GM19099 (cell line): ENCODE data around the gene PAWR.

Source experiments
- POLR2A ChIP-seq: IDR thresholded peaks from 3 replicates; pipeline ENCODE4 v1.6.1; 2011; ENCODE audit warnings: low read depth; ENCODE audit not compliant: insufficient read length; ENCODE audit errors: extremely low read depth

Gene PAWR

DNA sequence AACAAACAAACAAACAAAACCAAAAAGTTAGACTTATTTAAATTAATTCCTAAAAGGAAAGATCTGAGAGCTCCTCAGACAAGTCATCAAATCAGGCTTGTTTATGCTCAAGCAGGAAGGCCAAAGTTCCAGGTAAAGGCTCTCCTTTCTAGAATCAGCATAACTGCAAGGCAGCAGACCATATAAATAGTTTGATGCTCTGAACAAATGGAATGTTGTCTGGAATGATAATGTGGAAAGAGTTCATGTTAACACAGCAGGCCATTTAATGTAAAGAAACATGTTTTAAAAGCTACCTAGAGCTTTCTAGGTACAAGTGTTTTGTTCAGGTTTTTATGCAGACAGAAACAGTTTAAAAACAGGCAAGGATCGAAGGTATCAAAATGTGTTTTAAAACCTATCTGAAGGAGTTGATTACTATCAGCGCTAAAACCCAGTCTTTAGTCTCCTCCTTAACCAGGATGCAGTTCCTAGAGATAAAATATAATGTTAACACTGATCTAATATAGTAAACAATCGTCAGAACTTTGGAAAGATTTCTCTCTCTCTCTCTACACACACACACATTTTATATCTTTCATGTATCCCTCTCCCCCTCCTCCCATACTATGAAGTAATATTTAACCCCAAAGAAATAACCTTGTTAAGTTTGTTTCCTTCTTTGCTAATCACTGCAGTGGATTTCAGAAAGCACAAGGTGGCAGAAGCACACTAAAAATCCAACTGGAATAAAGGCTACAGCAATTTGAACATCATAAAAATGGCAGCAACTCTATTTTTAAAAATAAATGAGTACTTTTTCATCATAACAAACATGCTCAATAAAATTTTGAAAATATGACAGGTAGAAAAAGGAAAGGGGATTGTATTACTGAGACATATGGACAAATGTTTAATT lies 135.5 kb downstream of the PAWR start:
- no peak for TF ChIP-seq POLR2A

DNA sequence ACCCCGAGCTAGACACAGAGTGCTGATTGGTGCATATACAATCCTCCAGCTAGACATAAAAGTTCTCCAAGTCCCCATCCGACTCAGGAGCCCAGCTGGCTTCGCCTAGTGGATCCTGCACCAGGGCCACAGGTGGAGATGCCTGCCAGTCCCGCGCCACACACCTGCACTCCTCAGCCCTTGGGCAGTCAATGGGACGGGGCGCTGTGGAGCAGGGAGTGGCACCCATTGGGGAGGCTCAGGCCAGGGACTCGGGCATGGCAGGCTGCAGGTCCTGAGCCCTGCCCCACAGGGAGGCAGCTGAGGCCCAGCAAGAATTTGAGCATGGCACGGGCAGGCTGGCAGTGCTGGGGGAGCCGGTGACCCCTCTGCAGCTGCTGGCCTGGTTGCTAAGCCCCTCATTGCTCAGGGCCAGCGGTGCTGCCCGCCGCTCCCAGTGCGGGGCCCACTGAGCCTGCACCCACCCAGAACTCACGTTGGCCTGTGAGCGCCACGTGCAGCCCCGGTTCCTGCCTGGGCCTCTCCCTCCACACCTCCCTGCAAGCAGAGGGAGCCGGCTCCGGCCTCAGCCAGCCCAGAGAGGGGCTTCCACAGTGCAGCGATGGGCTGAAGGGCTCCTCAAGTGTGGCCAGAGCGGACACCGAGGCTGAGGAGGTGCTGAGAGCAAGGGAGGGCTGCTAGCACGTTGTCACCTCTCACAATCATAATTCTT lies 136.7 kb downstream of the PAWR start:
- TF ChIP-seq POLR2A = no peak

DNA sequence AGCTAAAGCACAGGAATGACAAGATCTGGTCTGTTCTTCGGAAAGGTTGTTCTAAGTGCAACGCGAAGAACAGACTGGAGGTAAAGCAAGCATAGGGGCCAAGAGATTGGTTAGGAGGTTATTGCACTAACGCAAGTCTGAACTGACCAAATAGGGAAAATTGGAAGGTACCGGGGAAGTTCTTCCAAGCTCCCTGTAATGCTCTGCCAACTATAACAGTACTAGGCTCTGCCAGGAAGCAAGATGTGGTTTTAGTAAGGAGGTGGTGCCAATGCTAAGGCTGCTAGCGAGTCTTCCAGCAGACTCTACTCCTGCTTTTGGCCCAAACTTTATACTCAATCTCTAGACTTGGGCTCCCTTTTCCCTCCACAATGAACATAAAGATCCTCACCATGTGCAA lies 138.6 kb downstream of the PAWR start:
- TF ChIP-seq POLR2A = no peak

DNA sequence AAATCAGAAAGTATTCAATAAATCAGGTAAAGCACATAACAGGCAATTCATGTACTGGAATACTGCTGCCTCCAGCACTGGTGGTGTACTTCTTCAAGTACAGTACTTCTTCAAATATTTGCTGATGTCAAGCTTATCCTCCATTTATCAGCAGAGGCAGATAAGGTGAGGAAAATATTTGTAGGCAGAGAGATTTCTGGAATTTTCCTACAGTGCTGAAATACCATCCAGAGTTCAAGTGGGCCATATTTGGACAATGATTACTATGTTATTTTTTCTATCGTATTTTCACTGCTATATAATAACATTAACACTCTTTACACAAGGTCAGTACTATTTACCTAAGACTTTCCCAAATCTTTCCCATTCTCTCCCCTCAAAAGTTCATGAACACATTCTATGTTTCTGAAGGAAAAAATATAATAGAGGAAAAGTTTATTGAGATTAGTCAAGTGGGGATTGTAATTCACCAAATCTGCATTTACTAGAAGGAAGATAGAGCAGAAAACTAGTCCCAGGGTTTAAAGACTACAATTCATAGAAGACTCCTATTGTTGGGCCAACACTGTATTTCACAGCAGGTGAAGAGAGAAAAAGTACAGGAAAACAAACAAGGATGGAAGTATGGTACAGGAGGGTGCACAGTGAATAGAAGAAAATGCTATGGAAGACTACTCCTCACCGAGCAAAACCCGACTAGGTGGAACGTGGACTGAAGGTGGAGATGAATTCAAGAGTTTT lies 141.1 kb downstream of the PAWR start:
- TF ChIP-seq POLR2A = no peak

DNA sequence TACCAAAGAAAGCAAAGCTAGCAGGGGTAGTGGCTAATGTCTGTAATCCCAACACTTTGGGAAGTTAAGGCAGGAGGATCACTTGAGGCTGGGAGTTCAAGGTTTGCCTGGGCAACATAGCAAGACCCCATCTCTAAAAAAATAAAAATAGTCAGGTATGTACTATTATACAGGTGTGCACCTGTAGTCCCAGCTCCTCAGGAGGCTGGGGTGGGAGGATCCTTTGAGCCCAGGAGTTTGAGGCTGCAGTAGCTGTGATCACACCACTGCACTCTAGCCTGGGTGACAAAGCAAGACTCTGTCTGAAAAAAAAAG lies 142.2 kb downstream of the PAWR start:
- TF ChIP-seq POLR2A = no peak

DNA sequence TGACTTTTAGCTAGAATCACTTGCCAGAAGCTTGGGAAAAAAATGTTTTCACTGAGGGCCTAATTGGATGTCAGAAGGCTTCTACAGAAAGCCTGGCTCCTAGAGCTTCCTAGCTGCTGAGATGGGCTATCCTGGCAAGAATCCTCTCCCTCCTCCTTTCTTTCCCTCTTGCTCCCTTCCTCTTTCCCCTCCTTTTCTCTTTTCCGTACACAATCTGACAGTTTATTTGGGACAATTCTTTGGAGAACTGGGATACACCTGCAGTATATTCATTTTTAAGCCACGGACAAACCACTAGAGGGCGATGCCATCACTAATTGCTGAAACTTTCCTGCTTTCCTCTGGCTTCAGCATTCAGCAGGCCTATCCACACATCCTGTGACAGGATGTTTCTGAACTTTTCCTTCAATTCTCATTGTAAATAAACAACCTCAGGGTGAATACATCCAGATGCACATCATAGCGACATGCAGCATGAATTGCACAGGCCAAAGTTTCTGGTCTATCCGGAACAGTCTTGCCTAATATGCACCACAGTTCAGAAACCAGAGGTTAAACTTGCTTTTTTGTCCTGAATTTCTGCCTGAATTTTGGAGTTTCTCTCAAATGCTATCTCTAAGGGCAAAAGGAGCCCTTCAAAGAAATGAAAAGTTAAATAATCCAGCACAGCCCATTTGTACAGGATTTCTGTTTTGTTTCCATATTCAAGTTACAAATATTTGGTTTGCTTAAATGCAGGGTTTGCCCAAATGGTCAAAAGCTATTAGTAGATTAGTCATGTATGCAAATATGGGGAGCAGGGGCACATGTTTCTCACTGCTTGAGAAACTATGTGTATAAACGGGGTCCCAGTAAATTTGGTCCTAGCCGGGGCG lies 142.8 kb downstream of the PAWR start:
- TF ChIP-seq POLR2A = no peak

DNA sequence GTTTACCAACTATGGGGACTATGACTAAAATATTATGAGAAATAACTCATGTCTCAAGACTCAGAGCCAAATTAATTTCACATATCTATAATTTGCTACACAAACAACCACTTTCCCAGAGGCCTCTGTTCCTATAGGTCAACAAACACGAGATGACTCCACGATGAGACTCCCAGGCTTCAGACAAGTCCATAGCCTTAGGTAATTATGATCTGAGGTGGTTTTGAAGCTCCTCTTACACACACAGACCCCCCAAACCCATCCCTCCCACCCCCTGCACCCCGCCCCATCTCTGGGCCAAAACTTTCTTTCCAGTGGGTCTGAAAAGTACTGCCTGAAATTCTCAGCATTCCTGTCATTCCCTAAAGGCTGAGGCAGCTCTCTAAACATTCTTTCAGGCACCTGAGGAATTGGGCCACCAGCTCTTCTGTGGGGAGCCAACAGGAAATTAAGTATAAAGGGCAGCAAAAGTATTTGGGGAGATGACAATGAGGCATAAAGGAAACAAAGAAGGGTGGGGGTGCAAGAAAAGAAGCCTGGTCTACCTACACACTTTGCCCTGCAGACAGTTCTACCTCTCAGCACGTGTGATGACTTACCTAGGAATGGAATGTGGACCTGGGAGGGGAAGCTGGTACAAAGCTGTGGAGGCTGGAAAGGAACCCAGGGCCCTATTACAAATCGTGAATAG lies 143.6 kb downstream of the PAWR start:
- no peak for TF ChIP-seq POLR2A

GRCh38 chr12:79546466-79547043 lies 144.2 kb downstream of the PAWR start:
- no peak for TF ChIP-seq POLR2A

DNA sequence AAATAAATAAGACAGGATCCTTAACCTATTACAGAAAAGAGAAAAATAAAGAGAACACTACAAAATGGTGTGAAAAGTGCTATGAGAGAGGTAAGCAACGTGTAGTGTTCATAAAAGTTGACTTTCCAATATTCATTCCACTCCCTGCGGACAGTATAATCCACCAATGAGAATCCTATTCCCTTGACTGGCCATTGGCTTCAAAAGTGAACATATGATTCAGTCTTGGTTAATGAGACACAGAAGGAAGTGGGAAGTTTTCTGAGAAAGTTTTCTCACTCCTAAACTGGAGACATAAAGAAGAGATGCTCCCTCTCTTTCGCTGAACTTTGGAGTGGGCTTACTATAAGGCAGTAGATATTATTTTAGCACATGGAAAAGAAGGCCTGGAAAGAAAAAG lies 153.1 kb downstream of the PAWR start:
- no peak for TF ChIP-seq POLR2A

GRCh38 chr12:79535751-79536150 lies 155.0 kb downstream of the PAWR start:
- no peak for TF ChIP-seq POLR2A
